Measurements from ENCODE around the gene C1QTNF1.

DNA sequence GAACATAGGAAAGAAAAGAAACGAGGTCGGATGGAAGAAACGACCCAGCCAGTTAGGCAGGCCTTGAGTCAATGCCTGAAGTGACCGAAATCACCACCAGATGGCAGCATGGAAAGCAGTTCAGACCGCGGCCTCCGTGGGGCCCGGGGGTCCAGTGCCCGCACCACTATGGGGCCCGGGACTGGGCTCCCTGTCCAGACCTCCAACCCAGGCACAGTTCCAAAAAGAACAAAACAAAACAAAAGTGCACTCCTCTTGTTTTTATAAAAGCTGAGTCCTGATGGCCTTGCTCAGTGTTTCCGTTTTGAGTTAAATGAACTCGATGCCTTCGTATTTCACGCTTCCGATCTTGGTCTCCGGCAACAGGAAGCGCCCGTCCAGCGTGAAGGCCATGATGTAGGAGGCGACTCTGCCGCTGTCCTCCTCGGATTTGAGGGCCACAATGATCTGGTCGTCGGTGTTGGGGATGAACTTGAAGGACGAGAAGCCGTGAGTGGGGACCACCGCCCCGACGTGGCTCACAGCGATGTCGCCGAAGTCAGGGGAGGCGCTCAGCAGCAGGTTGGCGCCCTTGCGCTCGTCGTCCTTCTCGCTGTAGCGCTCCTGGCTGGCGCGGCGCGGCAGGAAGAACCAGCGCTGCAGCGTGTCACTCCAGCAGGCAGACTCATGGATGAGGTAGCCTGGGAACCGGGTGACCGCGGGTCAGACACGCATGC, 30.6 kb upstream of the C1QTNF1 start:
- TF ChIP-seq, protein P1, sequence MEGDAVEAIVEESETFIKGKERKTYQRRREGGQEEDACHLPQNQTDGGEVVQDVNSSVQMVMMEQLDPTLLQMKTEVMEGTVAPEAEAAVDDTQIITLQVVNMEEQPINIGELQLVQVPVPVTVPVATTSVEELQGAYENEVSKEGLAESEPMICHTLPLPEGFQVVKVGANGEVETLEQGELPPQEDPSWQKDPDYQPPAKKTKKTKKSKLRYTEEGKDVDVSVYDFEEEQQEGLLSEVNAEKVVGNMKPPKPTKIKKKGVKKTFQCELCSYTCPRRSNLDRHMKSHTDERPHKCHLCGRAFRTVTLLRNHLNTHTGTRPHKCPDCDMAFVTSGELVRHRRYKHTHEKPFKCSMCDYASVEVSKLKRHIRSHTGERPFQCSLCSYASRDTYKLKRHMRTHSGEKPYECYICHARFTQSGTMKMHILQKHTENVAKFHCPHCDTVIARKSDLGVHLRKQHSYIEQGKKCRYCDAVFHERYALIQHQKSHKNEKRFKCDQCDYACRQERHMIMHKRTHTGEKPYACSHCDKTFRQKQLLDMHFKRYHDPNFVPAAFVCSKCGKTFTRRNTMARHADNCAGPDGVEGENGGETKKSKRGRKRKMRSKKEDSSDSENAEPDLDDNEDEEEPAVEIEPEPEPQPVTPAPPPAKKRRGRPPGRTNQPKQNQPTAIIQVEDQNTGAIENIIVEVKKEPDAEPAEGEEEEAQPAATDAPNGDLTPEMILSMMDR (conservative IDR thresholded peaks at IDR 0.05; ENCODE audit: low read depth, low read length), result peak; percentile 96
- TF ChIP-seq EZH2phosphoT487 (IDR thresholded peaks at IDR 0.05; ENCODE audit: borderline replicate concordance, low read length), result no peak

Data from PC-3 (cell line).